H1 (cell line): ENCODE results near the gene NRSN2. TPM values are rescaled to one million over a fixed set of nuclear protein-coding genes. Genes with fewer than 3 reads are reported as not detected.

Experiments used
- CTCF ChIA-PET: fragments of 300-600 bp; sonication (Branson Sonifier 250); formaldehyde crosslinking; loops from one replicate; lab custom pipeline; 2021; ENCODE audit not compliant: partially characterized antibody; lab: Charles Lee
- POLR2A ChIA-PET: fragments of 300-600 bp; sonication (Branson Sonifier 250); formaldehyde crosslinking; loops from one replicate; lab custom pipeline; 2021; ENCODE audit warnings: inconsistent platforms; ENCODE audit not compliant: partially characterized antibody; lab: Charles Lee
- DNase-seq, 2 experiments: peaks; one replicate each; pipeline versions ENCODE4 v3.0.0 to v3.0.0-alpha.2; 2010 to 2022; ENCODE audit warnings: low spot score in 2 of 2, low read depth in 1 of 2, mixed read lengths in 1 of 2
- FAIRE-seq: peaks from 2 replicates; lab custom pipeline; 2011; peaks lifted over from hg19 to GRCh38; lab: Jason Lieb, UNC
- H2AFZ ChIP-seq: 2 replicates; pipeline ENCODE4 v1.8.1; 2012; ENCODE audit warnings: low read length, inconsistent platforms
- H2AK5ac ChIP-seq: 2 replicates; pipeline ENCODE4 v1.6.1; 2013; ENCODE audit warnings: low read depth, low read length
- H2BK120ac ChIP-seq: replicated peaks from 2 replicates; pipeline ENCODE3; 2013; ENCODE audit warnings: low read depth, low read length, inconsistent platforms
- H2BK12ac ChIP-seq: 2 replicates; pipeline ENCODE4 v1.6.1; 2013; ENCODE audit warnings: low read depth, low read length
- H2BK15ac ChIP-seq: 2 replicates; pipeline ENCODE4 v1.6.1; 2013; ENCODE audit warnings: low read length
- H2BK20ac ChIP-seq: 2 replicates; pipeline ENCODE4 v1.6.1; 2013; ENCODE audit warnings: low read length
- H2BK5ac ChIP-seq: 2 replicates; pipeline ENCODE4 v1.6.1; 2013; ENCODE audit warnings: low read depth, low read length
- H3K14ac ChIP-seq: 2 replicates; pipeline ENCODE4 v1.6.1; 2013; ENCODE audit warnings: inconsistent platforms; ENCODE audit not compliant: insufficient read length
- H3K18ac ChIP-seq: 2 replicates; pipeline ENCODE4 v1.6.1; 2013; ENCODE audit warnings: low read length; ENCODE audit errors: extremely low read depth
- H3K23ac ChIP-seq: 2 replicates; pipeline ENCODE4 v1.6.1; 2013; ENCODE audit warnings: inconsistent platforms; ENCODE audit not compliant: insufficient read length
- H3K23me2 ChIP-seq: 2 replicates; pipeline ENCODE4 v1.6.1; 2013; ENCODE audit warnings: low read depth, low read length
- H3K27ac ChIP-seq: 2 replicates; pipeline ENCODE4 v1.6.1; 2011; ENCODE audit warnings: low read depth, low read length, inconsistent platforms
- H3K27me3 ChIP-seq, 4 experiments: replicated peaks in 1 of 4; 1 replicate in 1 of 4; 2 replicates in 3 of 4; pipeline versions ENCODE4 v1.6.1 to v1.8.1; 2011 to 2013; ENCODE audit warnings: low read length in 3 of 4, mild to moderate bottlenecking in 3 of 4, inconsistent platforms in 2 of 4, mixed read lengths in 2 of 4, moderate library complexity in 1 of 4; ENCODE audit not compliant: control insufficient read depth in 3 of 4, insufficient read depth in 3 of 4; ENCODE audit errors: extremely low read depth in 1 of 4
- H3K36me3 ChIP-seq, 4 experiments: 2 replicates each; pipeline versions ENCODE4 v1.6.1 to v1.8.1; 2011 to 2013; ENCODE audit warnings: mild to moderate bottlenecking in 4 of 4, low read length in 3 of 4, moderate library complexity in 2 of 4, control low read depth in 1 of 4, inconsistent platforms in 1 of 4; ENCODE audit not compliant: insufficient read depth in 4 of 4, control insufficient read depth in 2 of 4
- H3K4ac ChIP-seq: replicated peaks from 2 replicates; pipeline ENCODE3; 2013; ENCODE audit warnings: low read length, low read depth, mixed read lengths, inconsistent platforms; ENCODE audit not compliant: insufficient read length
- H3K4me1 ChIP-seq, 4 experiments: replicated peaks in 1 of 4; 1 replicate in 1 of 4; 2 replicates in 3 of 4; pipeline versions ENCODE4 v1.6.1 to v1.8.1; 2011 to 2013; ENCODE audit warnings: low read length in 3 of 4, inconsistent platforms in 2 of 4, mixed read lengths in 1 of 4; ENCODE audit not compliant: insufficient read depth in 4 of 4, control insufficient read depth in 3 of 4
- H3K4me2 ChIP-seq, 2 experiments: 2 replicates each; pipeline versions ENCODE4 v1.6.1 to v1.8.1; 2011 to 2013; ENCODE audit warnings: low read depth in 2 of 2, low read length in 2 of 2, control low read depth in 1 of 2, inconsistent platforms in 1 of 2, mild to moderate bottlenecking in 1 of 2; ENCODE audit not compliant: insufficient read depth in 1 of 2
- H3K4me3 ChIP-seq, 4 experiments: fragments of 200-600, 300-600 bp in 1 of 4; sonication (generic), shearing (Covaris generic), sonication (Bioruptor Twin) in 1 of 4; 2 replicates each; pipeline versions ENCODE4 v1.5.1 to v1.8.1; 2011 to 2016; ENCODE audit warnings: low read length in 4 of 4, low read depth in 3 of 4, control low read depth in 2 of 4, inconsistent platforms in 2 of 4, mild to moderate bottlenecking in 2 of 4, mixed read lengths in 1 of 4, moderate library complexity in 1 of 4; ENCODE audit not compliant: insufficient read depth in 2 of 4; ENCODE audit errors: extremely low read depth in 1 of 4
- H3K56ac ChIP-seq: replicated peaks from 2 replicates; pipeline ENCODE3; 2013; ENCODE audit warnings: low read depth, mild to moderate bottlenecking, mixed read lengths, low read length, inconsistent platforms; ENCODE audit not compliant: insufficient read length
- H3K79me1 ChIP-seq: 2 replicates; pipeline ENCODE4 v1.6.1; 2013; ENCODE audit warnings: low read depth, low read length, control low read depth
- H3K79me2 ChIP-seq, 2 experiments: 2 replicates each; pipeline versions ENCODE4 v1.6.1 to v1.8.1; 2012 to 2013; ENCODE audit warnings: low read length in 2 of 2, mild to moderate bottlenecking in 2 of 2, inconsistent platforms in 1 of 2; ENCODE audit not compliant: insufficient read depth in 2 of 2, control insufficient read depth in 1 of 2
- H3K9ac ChIP-seq, 4 experiments: replicated peaks in 1 of 4; 1 replicate in 1 of 4; 2 replicates in 3 of 4; pipeline versions ENCODE4 v1.6.1 to v1.8.1; 2011 to 2013; ENCODE audit warnings: low read depth in 3 of 4, low read length in 3 of 4, control low read depth in 2 of 4, mild to moderate bottlenecking in 2 of 4, moderate library complexity in 2 of 4, inconsistent platforms in 1 of 4; ENCODE audit errors: extremely low read depth in 1 of 4
- H3K9me3 ChIP-seq, 2 experiments: 2 replicates each; pipeline versions ENCODE4 v1.6.1 to v1.8.1; 2012 to 2013; ENCODE audit warnings: mild to moderate bottlenecking in 2 of 2, moderate library complexity in 2 of 2, control low read depth in 1 of 2, inconsistent platforms in 1 of 2, low read depth in 1 of 2, low read length in 1 of 2, mixed read lengths in 1 of 2; ENCODE audit not compliant: insufficient read depth in 2 of 2
- H4K20me1 ChIP-seq, 2 experiments: replicated peaks in 1 of 2; 2 replicates each; pipeline versions ENCODE3 to v1.8.1; 2011 to 2013; ENCODE audit warnings: inconsistent platforms in 2 of 2, low read length in 2 of 2, mild to moderate bottlenecking in 1 of 2; ENCODE audit not compliant: insufficient read depth in 2 of 2, control insufficient read depth in 1 of 2
- H4K5ac ChIP-seq: 2 replicates; pipeline ENCODE4 v1.6.1; 2013; ENCODE audit warnings: low read length, low read depth, mixed read lengths, inconsistent platforms; ENCODE audit not compliant: insufficient read length
- H4K8ac ChIP-seq: 2 replicates; pipeline ENCODE4 v1.8.0; 2013; ENCODE audit warnings: mild to moderate bottlenecking, moderate library complexity, low read length, inconsistent platforms; ENCODE audit not compliant: insufficient read depth; ENCODE audit errors: extremely low read depth
- H4K91ac ChIP-seq: replicated peaks from 2 replicates; pipeline ENCODE3; 2013; ENCODE audit warnings: low read length, mixed read lengths, inconsistent platforms; ENCODE audit not compliant: insufficient read length
- RBBP5 ChIP-seq: IDR thresholded peaks from 2 replicates; pipeline ENCODE4 v1.7.1; 2012; ENCODE audit warnings: low read depth, mild to moderate bottlenecking, inconsistent platforms, low read length, moderate library complexity, borderline replicate concordance
- WGBS, 2 experiments: shearing (Covaris generic) in 1 of 2; methylation state at CpG; one replicate each; pipeline versions ENCODE4 v1.1.6 to v1.1.7; 2013 to 2015; ENCODE audit warnings: low lambda C conversion rate in 2 of 2, mixed read lengths in 2 of 2, inconsistent platforms in 1 of 2, low coverage in 1 of 2, missing lambda C conversion rate in 1 of 2; ENCODE audit not compliant: insufficient replicate concordance in 2 of 2, insufficient coverage in 1 of 2, insufficient read length in 1 of 2; ENCODE audit errors: extremely low coverage in 1 of 2, missing lambda C conversion rate in 1 of 2; 5-methylcytosine and 5-hydroxymethylcytosine counted together
- polyA plus RNA-seq, 7 experiments: library from polyadenylated mRNA; depleted of rRNA in 3 of 7; stranded (reverse) in 5 of 7; unstranded in 2 of 7; fragments of >200 nt in 5 of 7; fragments of 200-250 nt in 2 of 7; gene quantifications; 1 replicate in 5 of 7; 2 replicates in 1 of 7; 4 replicates in 1 of 7; pipeline versions ENCODE4 v1.2.1 to v1.2.3, GENCODE V29; 2011 to 2013; ENCODE audit warnings: missing spikeins in 2 of 7, mixed read lengths in 2 of 7
- total RNA-seq: library from RNA; stranded (reverse); fragmentation: NEBNext Ultra II Directional; extraction: Animal tissue kit (Norgen Biotek cat#: 25700); gene quantifications from 2 replicates; pipeline ENCODE4 v1.2.1, GENCODE V29; 2021

Gene NRSN2
- total and polyA plus RNA-seq, 2 of the 8 experiments (the other 6 are each of a cell fraction or from before 2014, with no cell fraction given): 19.4 to 33.3 TPM

- Histone ChIP-seq H3K4ac (no peak overlapping the region), H4K91ac (no peak overlapping the region), H2BK12ac (no peak overlapping the region), H2BK120ac (no peak overlapping the region), H2BK5ac (no peak overlapping the region), H2AFZ (no peak overlapping the region), H3K14ac (no peak overlapping the region), H3K4me3 (no peak overlapping the region), H4K5ac (no peak overlapping the region), H3K18ac (no peak overlapping the region), H2AK5ac (no peak overlapping the region), H3K23me2 (no peaks in the 10 kb centered on the region), H2BK15ac (no peak overlapping the region), H3K79me1 (no peaks in the 10 kb centered on the region), H4K20me1 (peaks cover 3 to 4% of the 10 kb centered on the region in 2 experiments), H3K56ac (no peak overlapping the region), H3K4me1 (no peaks in the 10 kb centered on the region), H3K9ac (no peak overlapping the region), H4K8ac (0 out of 2 replicates have a peak overlapping the region, but pooled peaks have one; percentile 5), H3K27ac (no peak overlapping the region), H2BK20ac (no peak overlapping the region), H3K4me2 (no peak overlapping the region), H3K79me2 (no peaks in the 10 kb centered on the region), H3K36me3 (peaks cover 0 to 26% (median 5%) of the 10 kb centered on the region in 4 experiments; a peak in 4 of 8 replicates), H3K27me3 (no peaks in the 10 kb centered on the region), H3K23ac (no peak overlapping the region), H3K9me3 (no peaks in the 10 kb centered on the region)
- 93% methylated on average over 26 of the region's 29 CpGs; no CpG with 5 or more reads in 1 of the 2 experiments for WGBS, 2 experiments
- ChIA-PET POLR2A (interaction anchor here (0.9 to 15.2 kb wide), 6 partner anchors 8 to 61 kb away, joined by 3 to 263 read pairs (median 5); partner anchors contain the start of genes NRSN2 and TRIB3), CTCF (interaction anchor here (0.6 to 3.5 kb wide), 5 partner anchors 15 to 41 kb away, joined by 3 to 14 read pairs (median 3); no protein-coding TSS in a partner anchor)
- no peak for DNase-seq
- no peak for FAIRE-seq
- TF ChIP-seq RBBP5: no peak
Measured at GRCh38 chr20:391041-391711, 44.3 kb downstream of the NRSN2 start.
